Measurements from ENCODE around the gene GNAI3.

DNA sequence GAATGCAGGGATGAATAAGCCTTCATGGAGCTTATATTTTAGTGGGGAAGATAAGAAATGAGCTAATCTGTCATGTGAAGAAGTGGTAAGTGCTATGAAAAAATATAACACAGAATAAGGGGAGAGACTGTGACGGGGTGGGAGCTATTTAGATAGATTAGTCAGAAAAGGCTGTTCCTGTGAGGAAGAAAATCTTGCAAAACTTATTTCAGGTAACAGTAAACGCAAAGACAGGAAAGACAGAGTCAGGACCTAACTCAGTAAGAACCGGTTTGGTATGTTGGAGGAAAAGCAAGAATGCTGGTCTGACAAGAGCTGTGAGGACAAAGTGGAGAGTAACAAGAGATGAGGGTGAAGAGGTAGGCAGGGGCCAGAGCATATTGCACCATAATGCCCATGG, 22.0 kb downstream of the GNAI3 start:
- TF ChIP-seq ARNTL (CRISPR knock-in tag; IDR thresholded peaks at IDR 0.05; ENCODE audit: borderline replicate concordance, low read depth) (no peak), PPARA (CRISPR knock-in tag; IDR thresholded peaks at IDR 0.05; ENCODE audit: borderline replicate concordance) (no peak), ESRRG (CRISPR knock-in tag; IDR thresholded peaks at IDR 0.05) (no peak), TCF4 (CRISPR knock-in tag; IDR thresholded peaks at IDR 0.05; ENCODE audit: borderline replicate concordance) (no peak), CREB5 (CRISPR knock-in tag; IDR thresholded peaks at IDR 0.05; ENCODE audit: low read depth) (no peak), TOX (CRISPR knock-in tag; IDR thresholded peaks at IDR 0.05; ENCODE audit: borderline replicate concordance) (no peak), ZFP3 (CRISPR knock-in tag; IDR thresholded peaks at IDR 0.05) (no peak), ZC3H10 (CRISPR knock-in tag; IDR thresholded peaks at IDR 0.05) (no peak), BACH2 (CRISPR knock-in tag; IDR thresholded peaks at IDR 0.05; ENCODE audit: borderline replicate concordance) (no peak)
- TF ChIP-seq, protein P1, sequence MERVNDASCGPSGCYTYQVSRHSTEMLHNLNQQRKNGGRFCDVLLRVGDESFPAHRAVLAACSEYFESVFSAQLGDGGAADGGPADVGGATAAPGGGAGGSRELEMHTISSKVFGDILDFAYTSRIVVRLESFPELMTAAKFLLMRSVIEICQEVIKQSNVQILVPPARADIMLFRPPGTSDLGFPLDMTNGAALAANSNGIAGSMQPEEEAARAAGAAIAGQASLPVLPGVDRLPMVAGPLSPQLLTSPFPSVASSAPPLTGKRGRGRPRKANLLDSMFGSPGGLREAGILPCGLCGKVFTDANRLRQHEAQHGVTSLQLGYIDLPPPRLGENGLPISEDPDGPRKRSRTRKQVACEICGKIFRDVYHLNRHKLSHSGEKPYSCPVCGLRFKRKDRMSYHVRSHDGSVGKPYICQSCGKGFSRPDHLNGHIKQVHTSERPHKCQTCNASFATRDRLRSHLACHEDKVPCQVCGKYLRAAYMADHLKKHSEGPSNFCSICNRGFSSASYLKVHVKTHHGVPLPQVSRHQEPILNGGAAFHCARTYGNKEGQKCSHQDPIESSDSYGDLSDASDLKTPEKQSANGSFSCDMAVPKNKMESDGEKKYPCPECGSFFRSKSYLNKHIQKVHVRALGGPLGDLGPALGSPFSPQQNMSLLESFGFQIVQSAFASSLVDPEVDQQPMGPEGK (CRISPR knock-in tag; IDR thresholded peaks at IDR 0.05; ENCODE audit: borderline replicate concordance) = no peak
- TF ChIP-seq, protein P2, sequence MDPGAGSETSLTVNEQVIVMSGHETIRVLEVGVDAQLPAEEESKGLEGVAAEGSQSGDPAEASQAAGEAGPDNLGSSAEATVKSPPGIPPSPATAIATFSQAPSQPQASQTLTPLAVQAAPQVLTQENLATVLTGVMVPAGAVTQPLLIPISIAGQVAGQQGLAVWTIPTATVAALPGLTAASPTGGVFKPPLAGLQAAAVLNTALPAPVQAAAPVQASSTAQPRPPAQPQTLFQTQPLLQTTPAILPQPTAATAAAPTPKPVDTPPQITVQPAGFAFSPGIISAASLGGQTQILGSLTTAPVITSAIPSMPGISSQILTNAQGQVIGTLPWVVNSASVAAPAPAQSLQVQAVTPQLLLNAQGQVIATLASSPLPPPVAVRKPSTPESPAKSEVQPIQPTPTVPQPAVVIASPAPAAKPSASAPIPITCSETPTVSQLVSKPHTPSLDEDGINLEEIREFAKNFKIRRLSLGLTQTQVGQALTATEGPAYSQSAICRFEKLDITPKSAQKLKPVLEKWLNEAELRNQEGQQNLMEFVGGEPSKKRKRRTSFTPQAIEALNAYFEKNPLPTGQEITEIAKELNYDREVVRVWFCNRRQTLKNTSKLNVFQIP (CRISPR knock-in tag; IDR thresholded peaks at IDR 0.05; ENCODE audit: borderline replicate concordance, low read depth) = no peak
